ENCODE measurements around the gene TNFSF9. TPM values are rescaled to one million over a fixed set of nuclear protein-coding genes. Genes with fewer than 3 reads are reported as not detected.
"Not testable (repeated sequence)": the region's sequence is repeated elsewhere in the genome, so short reads cannot be mapped to it uniquely, and the experiment has no call there.

Gene TNFSF9
- total RNA-seq, 2 donors from 2014 or later: 2.2 to 3.3 TPM

DNA sequence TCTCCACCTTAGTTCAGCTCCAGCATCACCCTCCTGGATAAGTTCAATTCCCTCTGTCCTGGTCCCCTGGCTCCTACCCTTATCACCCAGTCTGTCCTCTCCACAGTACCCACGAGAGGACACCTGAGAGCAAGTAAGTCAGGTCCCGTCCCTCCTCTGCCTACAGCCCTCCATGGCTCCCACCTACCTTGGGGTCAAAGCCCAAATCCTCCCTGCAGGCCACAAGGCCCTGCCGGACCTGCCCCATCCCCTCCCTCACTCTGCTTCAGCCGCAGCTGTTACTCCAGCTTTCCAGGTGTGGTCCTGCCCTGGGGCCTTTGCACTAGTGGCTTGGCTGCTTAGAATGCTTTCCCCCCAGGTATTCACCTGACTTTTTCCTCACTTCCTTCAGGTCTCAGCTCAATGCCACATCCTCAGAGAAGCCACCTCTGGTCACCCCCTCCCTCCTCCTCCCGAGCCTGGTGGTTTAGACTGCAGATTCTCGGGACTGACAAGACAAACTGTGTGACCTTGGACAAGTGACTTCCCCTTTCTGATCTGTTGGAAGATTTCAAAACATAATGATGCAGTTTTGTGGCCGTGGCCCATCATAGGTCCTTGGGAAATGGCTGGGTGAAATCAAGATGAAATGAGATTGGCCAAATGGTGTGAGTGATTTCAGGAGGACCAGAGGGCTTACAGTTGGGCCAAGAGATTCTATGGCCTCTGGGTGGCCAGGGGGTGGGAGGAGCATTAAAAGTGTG is 32.4 kb upstream of the TNFSF9 start:
- DNase-seq: no peak
- Mint-ChIP-seq H3K27ac (peak overlapping the region; percentile 66), H3K27me3 (peaks cover 18% of the 10 kb centered on the region), H3K36me3 (ENCODE audit: low read depth) (no peaks in the 10 kb centered on the region), H3K4me3 (no peak overlapping the region), H3K4me1 (peaks cover 3% of the 10 kb centered on the region)
- ATAC-seq: no peak
- no peaks in the 10 kb centered on the region for H3K9me3 ChIP-seq (ENCODE audit: control insufficient read depth, low read length, poor library complexity, severe bottlenecking)

DNA sequence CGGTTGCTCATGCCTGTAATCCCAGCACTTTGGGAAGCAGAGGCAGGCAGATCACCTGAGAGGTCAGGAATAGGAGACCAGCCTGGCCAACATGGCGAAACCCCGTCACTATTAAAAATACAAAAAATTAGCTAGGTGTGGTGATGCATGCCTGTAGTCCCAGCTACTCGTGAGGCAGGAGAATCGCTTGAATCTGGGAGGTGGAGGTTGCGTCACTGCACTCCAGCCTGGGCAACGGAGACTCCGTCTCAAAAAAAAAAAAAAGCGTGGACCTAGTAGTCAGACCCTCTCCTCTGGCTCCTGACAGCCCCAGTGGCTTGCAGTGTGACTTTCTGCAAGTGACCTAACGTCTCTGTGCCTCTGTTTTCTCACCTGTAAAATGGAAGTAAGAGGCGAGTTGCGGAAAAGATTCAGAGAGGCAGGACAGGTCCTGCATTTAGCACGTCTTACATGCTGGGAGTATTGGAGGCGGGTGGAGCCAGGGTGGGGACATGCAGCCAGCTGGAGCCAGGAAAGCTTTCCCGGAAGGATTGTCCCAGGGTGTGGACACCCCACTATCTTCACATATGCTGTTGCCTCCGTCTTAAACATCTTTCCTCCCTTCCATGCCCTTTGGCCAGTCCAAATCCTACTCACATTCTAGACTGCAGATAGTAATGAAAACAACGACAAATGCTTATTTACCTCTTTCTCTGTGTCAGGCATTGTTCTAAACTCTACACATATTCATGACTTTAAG is 31.6 kb upstream of the TNFSF9 start:
- Mint-ChIP-seq H3K36me3 (ENCODE audit: low read depth) (no peaks in the 10 kb centered on the region), H3K27ac (peak overlapping the region; percentile 66), H3K4me3 (no peak overlapping the region), H3K4me1 (peaks cover 3% of the 10 kb centered on the region), H3K27me3 (peaks cover 23% of the 10 kb centered on the region)
- ATAC-seq (no peak), DNase-seq (no peak)
- no peaks in the 10 kb centered on the region for H3K9me3 ChIP-seq (ENCODE audit: control insufficient read depth, low read length, poor library complexity, severe bottlenecking)

DNA sequence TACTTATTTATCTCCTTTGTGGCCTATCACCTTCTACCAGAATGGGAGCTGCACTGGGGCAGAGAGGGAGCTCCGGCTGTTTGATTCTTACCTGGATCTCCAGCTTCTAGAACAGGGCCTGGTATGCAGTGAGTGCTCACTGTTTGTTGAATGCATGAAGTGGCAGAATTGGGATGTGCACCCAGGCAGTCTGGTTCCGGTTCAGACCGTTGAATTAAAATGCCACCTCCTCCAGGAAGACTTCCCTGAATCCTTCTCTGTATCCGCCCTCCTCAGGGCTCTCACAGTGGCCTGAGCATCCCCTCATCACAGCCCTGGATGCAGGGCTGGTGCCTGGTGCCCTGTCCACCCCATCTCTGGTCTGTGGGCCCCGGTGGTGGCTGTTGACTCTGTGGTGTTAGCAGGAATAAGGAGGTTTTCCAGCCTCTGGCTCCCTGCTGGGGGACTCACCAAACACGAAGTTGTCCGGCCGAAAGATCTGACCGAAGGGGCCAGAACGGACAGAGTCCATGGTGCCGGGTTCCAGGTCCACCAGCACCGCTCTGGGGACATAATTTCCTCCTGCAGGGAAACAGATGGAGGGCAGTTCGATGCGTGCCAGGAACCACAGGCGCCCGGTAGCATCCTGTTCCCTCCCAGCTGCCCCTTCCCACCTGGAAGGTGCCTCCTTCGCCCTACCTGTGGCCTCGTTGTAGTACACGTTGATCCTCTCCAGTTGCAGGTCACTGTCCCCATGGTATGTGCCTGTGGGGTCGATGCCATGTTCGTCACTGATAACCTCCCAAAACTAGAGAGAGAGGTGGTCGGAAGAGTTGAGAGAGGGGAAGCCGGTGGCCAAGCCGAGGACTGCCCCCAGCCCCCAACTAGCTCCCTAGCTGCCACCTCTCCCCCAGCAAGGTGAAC is 29.7 kb upstream of the TNFSF9 start:
- Mint-ChIP-seq H3K36me3 (ENCODE audit: low read depth) (no peaks in the 10 kb centered on the region), H3K27me3 (peaks cover 23% of the 10 kb centered on the region), H3K27ac (peak overlapping the region; percentile 41), H3K4me3 (peak overlapping the region; percentile 90), H3K4me1 (peaks cover 11% of the 10 kb centered on the region)
- H3K9me3 ChIP-seq (ENCODE audit: control insufficient read depth, low read length, poor library complexity, severe bottlenecking): no peaks in the 10 kb centered on the region
- ATAC-seq: no peak
- no peak for DNase-seq

DNA sequence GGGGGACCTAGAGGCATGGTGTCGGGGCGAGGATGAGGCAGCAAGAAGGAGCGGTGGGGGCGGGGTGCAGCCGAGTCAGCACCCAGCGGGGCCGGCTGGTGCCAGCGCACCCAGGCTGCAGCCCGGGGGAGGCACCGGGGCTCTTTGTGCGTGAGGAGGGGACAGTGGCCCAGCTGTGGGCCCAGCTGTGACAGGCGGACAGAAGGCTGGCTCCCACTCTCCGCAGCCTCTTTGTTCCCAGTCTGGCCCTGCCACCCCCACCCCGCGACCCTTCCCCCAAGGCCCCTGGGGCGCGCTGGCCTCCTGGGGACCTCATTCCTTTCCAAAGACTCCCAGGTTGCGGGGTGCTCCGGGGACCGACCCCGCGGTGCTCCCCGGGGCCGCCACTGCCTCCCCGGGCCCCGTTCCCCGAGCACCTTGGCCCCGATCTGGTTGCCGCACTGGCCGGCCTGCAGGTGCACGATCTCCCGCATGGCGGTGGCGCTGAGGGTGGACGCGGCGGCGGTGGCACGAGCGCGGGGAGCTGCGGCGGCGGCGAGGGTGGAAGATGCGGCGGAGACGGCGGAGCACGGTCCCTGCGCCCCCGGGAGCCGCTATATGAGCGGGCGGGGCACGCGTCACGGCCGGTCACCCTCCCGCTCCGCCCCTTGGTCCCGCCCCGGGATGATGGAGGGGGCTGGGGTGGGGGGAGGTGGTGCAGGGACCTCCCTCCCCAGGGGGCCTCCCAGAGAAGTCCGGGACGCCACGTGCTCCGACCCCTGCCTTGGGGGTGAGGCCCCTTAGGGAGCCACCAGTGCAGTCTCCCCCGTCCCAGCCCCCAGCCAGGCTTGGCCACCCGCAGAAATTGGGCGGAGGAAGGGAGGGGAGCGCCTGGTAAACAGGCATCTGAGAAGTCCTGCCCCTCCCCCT is 28.8 kb upstream of the TNFSF9 start, which contains the start of gene TUBB4A:
TUBB4A (minus strand) TSS at position 570 of the 909 bp plus-strand sequence; CDS start at position 473, 97 bp downstream.
- peaks cover 12% of the 10 kb centered on the region for H3K4me1 Mint-ChIP-seq
- DNase-seq (no peak), ATAC-seq (peak; percentile 24)
- peak within 1 kb of the TSS; percentile 41 for H3K27ac Mint-ChIP-seq
- peak within 1 kb of the TSS; percentile 90 for H3K4me3 Mint-ChIP-seq
- no peaks in the 10 kb centered on the region for H3K36me3 Mint-ChIP-seq (ENCODE audit: low read depth)
- H3K27me3 Mint-ChIP-seq: peaks cover 23% of the 10 kb centered on the region
- no peaks in the 10 kb centered on the region for H3K9me3 ChIP-seq (ENCODE audit: control insufficient read depth, low read length, poor library complexity, severe bottlenecking)

DNA sequence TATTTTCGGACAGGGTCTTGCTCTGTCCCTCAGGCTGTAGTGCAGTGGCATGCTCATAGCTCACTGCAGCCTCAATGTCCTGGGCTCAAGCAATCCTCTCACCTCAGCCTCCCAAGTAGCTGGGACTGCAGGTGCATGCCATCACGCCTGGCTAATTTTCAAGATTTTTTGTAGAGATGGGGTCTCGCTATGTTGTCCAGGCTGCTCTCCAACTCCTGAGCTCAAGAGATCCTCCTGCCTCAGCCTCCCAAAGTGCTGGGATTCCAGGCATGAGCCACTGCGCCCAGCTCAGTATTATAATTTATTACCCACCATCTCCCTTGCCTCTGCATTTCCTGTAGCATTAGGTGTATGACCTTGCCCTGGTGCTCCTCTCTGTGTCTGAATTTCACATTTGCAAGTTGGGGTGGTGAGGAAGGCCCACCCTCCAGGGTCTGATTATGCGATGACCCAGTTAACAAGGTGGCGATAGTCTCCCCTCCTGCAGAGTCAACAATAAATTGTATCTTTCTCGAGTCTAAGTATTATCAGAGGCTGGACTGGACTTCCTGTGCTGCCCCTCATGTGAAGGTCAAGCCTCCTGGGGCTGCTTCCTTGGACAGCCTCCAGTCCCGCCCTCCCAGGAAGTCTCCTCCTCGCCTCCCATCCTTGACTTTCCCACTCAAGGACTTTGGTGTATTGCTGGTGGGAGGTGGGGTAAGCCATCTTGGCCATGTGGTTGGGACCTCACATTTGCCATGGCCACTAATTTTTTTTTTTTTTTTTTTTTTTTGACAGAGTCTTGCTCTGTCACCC is 27.2 kb upstream of the TNFSF9 start:
- Mint-ChIP-seq H3K36me3 (ENCODE audit: low read depth) (no peaks in the 10 kb centered on the region), H3K27ac (no peak overlapping the region), H3K4me3 (peak overlapping the region; percentile 79)

DNA sequence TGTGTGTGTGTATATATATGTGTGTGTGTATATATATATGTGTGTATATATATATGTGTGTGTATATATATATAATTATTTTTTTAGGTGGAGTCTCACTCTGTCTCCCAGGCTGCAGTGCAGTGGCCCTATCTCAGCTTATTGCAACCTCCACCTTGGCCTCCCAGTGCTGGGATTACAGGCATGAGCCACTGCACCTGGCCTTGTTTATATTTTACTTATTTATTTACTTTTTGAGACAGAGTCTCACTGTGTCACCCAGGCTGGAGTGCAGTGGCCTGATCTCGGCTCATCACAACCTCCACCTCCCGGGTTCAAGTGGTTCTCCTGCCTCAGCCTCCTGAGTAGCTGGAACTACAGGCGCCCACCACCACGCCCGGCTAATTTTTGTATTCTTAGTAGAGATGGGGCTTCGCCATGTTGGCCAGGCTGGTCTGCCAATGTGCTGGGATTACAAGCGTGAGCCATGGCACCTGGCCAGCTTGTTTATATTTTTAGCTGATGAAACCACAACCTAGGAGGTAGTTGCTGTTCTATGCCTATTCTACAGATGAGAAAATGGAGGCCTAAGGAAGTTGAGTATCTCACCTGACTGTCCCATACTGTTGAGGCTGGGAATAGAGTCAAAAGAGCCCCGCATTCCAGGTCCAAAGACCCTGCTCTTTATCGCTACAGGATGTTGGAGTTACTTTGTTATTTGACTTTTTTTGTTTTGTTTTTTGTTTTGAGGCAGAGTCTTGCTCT is 22.6 kb upstream of the TNFSF9 start:
- peaks cover 10% of the 10 kb centered on the region for H3K4me1 Mint-ChIP-seq
- H3K27ac Mint-ChIP-seq; H3K9me3 ChIP-seq (ENCODE audit: control insufficient read depth, low read length, poor library complexity, severe bottlenecking); H3K27me3 Mint-ChIP-seq; H3K36me3 Mint-ChIP-seq (ENCODE audit: low read depth); DNase-seq; H3K4me3 Mint-ChIP-seq; ATAC-seq: not testable (repeated sequence)

More for the DNA sequence above, 27.2 kb upstream of the TNFSF9 start:
- Mint-ChIP-seq H3K4me1 (peaks cover 12% of the 10 kb centered on the region), H3K27me3 (peaks cover 23% of the 10 kb centered on the region)
- DNase-seq: no peak
- no peak for ATAC-seq
- H3K9me3 ChIP-seq (ENCODE audit: control insufficient read depth, low read length, poor library complexity, severe bottlenecking): no peaks in the 10 kb centered on the region

DNA sequence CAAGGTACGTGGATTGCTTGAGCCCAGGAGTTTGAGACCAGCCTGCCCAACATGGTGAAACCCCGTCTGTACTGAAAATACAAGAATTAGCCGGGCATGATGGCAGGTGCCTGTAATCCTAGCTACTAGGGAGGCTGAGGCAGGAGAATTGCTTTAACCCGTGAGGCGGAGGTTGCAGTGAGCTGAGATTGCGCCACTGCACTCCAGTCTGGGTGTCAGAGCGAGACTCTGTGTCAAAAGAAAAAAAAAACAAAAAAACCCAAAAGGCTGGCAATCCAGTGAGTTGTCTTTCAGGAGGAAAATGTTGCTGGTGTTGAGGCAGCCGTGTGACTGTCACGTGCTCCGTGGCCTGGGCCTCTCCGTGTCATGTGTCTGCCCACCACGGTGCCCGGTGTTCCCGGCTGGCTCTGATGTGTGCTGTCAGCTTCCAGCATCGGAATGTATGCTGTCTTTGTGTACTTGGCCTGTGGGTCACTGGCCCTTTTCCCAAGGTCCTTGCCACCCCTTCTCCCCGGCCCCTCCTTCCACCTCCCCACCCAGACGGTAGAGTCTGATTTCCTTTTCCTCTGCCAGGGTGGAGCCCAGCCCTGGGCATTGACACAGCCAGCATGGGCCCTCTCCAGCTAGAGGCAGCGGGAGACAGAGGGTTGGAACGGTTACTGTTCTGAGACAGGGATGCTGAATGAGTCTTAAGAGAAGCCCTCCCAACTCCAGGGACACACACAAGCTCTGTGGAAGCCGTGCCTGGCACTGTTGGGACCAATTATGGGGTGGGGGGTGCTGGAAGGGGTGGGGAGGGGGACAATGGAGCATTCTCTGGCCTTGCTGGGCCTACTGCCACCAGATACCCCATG is 21.5 kb upstream of the TNFSF9 start:
- Mint-ChIP-seq H3K27ac (no peak overlapping the region), H3K4me3 (no peak overlapping the region), H3K36me3 (ENCODE audit: low read depth) (no peaks in the 10 kb centered on the region), H3K27me3 (no peaks in the 10 kb centered on the region), H3K4me1 (peaks cover 12% of the 10 kb centered on the region)
- no peaks in the 10 kb centered on the region for H3K9me3 ChIP-seq (ENCODE audit: control insufficient read depth, low read length, poor library complexity, severe bottlenecking)
- no peak for ATAC-seq
- DNase-seq: no peak

DNA sequence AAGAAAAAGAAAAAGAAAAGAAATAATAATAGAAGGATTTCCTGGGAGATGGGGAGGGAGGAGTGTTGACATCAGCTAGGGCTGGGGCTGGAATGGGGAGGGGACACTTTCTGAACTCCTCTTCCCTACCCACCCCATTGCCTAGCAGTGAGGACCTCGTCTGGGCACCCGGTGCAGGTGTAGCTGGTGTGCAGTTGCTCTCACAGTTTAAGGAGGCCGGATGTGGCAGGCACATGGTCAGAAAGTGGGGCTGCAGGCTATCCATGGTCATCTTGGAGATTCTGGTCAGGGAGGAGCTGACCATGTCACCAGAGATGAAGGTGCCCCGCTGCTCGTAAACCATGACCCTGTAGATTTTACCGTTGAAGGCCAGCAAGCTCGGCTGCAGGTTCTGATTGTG is 20.2 kb upstream of the TNFSF9 start:
- DNase-seq: no peak
- H3K36me3 Mint-ChIP-seq (ENCODE audit: low read depth): no peaks in the 10 kb centered on the region
- peaks cover 10% of the 10 kb centered on the region for H3K4me1 Mint-ChIP-seq
- no peak overlapping the region for H3K27ac Mint-ChIP-seq
- no peaks in the 10 kb centered on the region for H3K9me3 ChIP-seq (ENCODE audit: control insufficient read depth, low read length, poor library complexity, severe bottlenecking)
- no peak for ATAC-seq
- no peak overlapping the region for H3K4me3 Mint-ChIP-seq
- H3K27me3 Mint-ChIP-seq: no peaks in the 10 kb centered on the region

DNA sequence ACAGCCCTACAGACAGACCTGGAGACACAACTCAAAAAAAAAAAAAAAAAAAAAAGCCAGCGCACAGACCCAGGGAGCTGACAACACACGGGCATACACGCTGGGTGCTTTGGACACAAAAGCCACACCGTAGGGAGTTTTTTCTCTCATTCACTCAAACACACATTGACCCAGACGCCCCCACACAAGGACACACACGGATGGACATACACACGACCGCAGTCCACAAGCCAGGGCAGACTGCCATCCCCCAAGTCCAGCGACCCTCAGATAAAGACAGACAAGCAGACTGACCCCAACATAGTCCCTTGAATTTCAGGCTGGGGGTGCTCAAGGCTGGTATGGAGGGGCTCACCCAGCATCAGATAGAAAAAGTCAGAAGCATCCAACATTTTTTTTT is 16.7 kb upstream of the TNFSF9 start:
- Mint-ChIP-seq H3K27ac (peak overlapping the region; percentile 71), H3K4me3 (peak overlapping the region; percentile 55), H3K4me1 (peaks cover 30% of the 10 kb centered on the region), H3K36me3 (ENCODE audit: low read depth) (no peaks in the 10 kb centered on the region), H3K27me3 (no peaks in the 10 kb centered on the region)
- no peaks in the 10 kb centered on the region for H3K9me3 ChIP-seq (ENCODE audit: control insufficient read depth, low read length, poor library complexity, severe bottlenecking)
- DNase-seq (no peak), ATAC-seq (no peak)

DNA sequence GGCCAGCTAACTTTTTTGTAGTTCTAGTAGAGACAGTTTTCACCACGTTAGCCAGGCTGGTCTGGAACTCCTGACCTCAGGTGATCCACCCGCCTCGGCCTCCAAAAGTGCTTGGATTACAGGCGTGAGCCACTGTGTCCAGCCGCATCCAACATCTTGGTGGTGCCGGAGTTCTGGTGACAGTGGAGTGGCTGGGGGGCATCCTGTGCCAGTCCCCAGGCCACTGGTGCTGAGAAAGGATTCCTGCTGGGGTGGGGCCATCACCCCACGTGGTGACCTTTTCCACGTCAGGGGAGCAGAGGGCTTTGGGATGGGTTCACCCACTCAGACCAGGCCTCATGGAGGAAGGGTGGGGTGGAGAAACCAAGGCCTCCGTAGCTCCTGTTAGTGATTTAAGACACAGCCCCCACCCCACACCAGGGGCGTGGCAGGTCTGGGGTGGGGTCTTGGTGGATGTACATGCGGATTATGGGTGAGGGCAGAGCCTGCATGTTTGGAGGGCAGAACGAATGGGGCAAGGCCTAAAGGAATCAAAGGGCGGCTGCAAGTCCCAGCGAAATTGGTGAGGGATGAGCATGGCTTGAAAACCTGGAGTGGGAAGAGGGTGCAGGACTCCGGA is 15.8 kb upstream of the TNFSF9 start:
- DNase-seq (no peak), ATAC-seq (no peak)
- Mint-ChIP-seq H3K27ac (peak overlapping the region; percentile 71), H3K36me3 (ENCODE audit: low read depth) (no peaks in the 10 kb centered on the region), H3K27me3 (no peaks in the 10 kb centered on the region), H3K4me1 (peaks cover 30% of the 10 kb centered on the region), H3K4me3 (peak overlapping the region; percentile 78)
- no peaks in the 10 kb centered on the region for H3K9me3 ChIP-seq (ENCODE audit: control insufficient read depth, low read length, poor library complexity, severe bottlenecking)
